NCI-H524 treated with DMSO at 0.1 percent for 48 hours (cell line): ENCODE results near the gene ZMIZ1.

Source experiments
- DNase-seq: peaks from one replicate; lab custom pipeline; 2025; lab: John Stamatoyannopoulos, UW

Gene ZMIZ1

DNA sequence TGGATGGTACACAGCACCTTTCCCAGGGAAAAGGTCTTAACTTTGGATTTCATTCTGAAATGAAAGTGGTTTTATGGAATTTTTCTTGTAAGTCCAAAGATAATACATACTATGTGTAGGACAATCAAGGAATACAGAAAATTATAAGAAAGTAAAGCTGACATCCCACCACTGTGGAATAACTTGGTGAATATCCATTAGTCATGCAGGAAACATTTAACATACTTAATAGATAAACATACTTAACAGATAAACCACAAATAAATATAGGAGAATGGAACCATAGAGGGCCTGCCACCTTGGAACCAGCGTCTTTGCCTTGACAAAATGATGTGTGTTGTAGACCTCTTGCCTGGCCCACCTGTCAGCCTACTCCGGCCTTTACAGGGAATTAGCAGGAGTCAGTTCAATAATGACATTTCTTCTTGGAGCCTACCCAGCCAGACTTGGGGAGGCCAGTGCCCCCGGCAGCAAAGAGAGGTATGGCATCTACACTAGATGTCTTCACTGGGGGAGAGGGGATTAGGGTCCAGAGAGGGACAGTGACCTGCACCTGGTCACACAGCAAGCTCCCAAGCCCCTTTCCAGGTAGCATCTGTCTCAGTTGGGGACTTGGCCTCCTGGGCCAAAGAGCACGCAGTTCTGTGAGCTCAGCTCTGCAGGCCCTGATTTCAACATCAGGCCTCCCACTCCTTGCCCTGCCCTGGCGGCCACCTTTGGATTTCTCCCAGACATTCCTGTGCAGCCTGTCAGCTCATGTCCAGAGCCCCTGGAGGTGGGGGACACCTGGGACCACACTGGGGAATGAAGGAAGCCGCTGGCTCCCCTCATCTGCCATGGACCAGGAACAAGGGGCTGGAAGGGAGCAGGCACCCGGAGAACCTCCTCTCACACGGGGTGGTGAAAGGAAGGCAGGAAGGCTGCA, 165.9 kb downstream of the ZMIZ1 start:
- DNase-seq = no peak

DNA sequence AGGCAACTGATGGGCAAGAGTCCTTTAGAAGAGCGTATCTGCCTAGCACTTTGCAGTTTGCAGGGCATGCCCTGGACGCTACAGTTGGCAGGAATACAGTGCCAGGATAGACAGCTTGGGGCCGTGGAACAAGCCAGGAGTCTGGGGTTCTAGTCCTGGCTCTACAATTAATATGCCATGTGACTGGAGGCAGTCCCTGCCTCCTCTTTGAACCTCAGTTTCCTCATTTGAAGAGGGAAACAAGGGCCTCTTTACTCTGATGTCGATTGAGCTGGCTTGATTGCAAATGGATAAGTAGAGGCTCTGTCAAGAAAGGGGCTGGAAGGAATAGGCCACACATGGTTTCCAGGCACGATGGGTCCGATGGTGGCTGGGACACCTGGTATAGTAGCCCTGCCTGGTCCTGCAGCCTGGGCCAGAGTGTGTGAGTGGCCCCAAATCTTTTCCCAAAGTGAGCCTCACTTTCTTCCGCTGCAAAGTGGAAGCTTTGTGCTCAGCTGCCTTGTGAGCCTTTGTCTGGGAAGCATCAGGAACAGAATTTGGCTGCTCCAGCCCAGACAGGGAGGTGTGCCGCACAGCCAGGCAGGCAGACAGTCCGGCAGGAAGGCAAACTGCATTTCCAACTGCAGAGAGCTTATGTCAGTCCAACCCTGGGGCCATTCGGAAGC, 167.1 kb downstream of the ZMIZ1 start:
- DNase-seq = no peak

DNA sequence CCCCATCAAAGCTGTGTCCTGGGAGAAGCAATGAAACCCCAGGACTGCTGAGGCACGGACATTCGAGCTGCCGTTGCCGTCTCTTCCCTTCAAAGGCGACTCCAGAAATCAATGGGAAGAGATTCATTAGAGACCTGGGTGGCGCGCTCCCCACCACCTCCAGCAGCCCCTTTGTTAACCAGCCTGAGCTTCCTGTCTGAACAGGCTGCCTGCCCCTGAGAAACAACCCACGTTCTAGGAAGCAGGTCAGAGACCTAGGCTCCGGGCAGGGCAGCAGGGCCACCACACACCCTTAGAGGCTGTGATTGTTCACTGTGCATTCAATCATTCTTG, 167.6 kb downstream of the ZMIZ1 start:
- no peak for DNase-seq

DNA sequence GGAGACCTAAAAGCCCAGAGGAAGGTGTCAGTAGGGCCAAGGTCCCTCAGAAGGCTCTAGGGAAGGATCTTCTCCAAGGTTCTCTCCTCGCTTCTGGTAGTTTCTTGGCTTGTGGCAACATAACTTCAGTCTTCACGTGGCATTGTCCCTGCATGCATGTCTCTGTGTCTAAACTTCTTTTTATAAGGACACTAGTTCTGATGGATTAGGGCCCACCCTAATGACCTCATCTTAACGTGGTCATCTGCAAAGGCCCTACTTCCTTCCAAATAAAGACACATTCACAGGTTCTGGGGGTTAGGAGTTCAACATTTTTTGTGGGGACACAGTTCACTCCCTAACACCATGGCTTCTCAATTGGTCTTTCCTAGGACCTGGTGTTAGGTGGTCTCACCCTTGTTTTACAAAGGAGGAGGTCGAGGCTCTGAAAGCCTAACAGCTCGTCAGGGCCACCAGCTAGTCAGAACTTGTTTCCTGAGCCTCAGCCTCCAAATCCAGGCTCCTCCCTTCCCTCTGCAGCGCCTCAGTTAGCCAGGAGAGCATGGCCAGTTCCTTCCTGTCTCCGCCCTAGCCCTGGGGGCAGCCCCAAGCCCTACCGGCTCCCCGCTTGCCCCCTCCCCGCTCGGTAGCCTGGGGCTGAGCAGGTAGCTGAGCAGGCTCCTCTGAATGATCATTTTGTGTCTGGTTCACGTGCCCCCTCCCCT, 168.8 kb downstream of the ZMIZ1 start:
- no peak for DNase-seq

DNA sequence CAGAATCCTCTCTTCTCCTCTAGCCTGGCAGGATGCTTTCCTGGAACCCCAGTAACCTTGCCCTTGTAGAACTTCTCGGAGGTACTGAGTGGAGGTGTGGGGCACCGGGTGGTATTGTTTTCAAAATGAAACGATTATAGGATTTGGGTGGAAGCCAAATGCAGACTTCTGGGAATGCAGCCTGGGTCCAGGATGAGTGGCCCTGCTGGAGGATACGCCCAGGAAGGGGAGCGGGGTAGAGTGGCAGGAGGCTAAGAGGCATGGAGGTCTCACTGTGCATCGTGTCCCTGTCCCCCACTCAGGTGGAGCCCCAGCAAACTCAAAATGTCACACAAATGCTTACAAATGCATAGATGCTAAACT, 169.4 kb downstream of the ZMIZ1 start:
- DNase-seq = no peak

DNA sequence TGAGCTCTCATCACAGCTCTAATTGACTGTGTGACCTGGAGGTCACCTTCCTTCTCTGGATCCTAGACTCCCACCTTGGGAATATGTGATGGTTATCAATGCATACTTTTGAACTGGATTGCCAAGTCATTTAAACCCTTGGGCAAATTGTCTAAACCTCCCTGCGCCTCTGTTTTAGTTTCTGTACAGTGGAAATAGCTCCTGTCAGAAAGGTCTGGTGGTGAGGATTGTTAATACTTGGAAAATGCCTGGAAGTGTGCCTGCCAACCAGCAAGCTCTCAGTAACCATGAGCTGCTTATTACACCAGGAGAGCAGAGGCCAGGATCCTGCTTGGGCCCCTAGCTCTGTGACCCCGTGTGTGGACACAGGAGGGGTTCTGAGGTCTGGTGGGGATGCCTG, 169.8 kb downstream of the ZMIZ1 start:
- DNase-seq = no peak

DNA sequence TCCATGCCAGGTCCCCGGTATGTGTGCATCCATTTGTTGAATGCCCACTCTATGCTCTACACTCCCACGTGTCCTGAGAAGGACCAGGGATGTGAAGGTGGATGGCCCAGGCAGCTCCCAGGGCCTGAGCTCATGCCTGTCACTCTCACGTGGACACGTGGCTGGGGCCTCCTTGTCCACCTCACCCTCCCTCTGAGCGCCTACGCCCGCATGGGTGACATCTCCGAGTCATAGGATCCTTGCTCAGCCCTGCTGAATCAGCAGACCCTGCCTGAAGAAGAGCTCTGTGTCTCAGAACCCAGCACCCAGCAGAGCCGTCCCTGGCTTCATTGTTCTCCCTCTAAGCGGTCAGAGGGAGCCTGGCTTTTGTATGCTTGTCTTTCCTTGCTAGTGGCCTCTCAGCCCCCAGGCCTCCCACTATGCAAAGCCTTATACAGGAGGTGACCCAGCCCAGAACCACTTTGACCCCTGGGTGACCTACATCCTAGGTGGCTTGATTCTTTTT, 170.6 kb downstream of the ZMIZ1 start:
- no peak for DNase-seq

DNA sequence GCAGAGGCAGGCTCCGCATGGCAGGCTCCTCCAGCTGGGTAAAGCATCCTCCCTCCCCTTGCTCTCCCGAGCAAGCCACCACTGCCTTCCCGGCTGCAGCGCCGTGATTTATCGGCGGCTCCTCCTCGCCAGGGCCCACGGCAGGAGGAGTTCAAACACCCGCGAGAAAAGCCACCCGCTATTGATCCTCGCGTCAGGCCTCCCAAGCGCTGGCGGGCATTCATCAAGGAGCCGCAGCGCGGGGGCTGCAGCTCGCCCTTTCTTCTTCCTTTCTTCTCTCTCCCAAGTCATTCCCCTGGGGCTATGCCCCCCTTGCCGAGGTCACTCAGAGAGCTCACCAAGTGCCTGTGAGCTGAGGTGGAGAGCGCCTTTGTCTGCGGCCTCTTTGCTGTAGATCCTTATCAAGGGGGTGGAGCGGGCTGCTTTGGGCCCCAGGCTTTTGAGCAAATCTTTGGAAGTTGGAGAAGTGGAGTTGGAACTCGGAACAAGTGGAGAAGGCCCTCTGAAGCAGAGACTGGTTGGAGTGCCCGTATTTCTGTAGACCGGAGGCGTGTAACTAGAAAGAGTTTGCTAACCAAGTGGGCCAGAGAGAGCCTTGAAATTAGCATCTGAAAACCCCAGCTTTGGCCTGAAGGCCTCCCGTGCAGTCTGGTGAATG, 171.3 kb downstream of the ZMIZ1 start:
- no peak for DNase-seq

DNA sequence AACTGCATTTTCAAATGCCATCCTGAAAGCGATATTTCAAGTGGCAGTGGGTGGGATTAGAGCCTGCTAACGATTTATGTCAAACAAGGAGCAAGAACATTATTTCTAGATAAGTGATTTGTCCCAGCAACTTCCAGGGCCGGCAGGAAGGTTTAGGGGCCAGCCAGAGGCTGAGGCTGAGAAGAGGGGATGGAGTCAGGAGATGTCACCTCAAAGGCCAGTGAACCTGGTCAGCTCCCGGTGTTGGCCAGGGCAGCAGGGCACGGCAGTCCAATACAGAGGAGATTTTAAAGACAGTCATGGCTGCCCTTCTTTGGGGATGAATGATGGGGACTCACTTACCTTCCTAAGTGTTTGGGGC, 172.8 kb downstream of the ZMIZ1 start:
- no peak for DNase-seq

DNA sequence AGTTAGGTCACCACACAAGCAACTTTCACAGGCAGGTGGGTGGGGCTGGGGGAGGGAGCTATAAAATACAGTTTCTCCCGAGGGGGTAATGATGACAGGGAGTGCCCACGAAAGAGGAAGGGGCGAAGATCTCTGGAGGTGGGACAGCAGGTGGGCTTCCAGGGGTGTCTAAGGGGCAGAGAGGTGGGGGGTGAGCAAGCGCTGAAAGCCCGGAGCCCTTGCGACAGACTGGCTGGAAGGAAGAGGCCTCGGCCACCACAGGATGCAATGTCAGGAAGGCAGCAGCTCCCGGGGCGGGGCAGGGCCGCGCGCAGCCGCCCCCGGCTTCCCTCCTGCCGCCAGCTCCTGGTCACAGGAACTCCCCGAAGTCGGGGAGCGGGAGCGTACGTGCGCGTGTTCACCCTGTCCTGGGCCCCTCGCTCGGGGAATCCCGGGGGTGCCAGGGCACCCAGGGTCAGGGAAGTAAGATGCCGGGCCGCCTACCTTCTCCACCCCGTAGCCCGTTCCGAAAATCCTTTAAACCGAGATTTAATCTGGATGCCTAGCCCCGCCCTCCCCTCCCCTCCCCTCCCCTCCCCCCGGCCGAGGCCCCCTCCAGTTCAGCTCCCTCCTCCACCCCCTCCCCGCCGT, 173.3 kb downstream of the ZMIZ1 start:
- DNase-seq = no peak

DNA sequence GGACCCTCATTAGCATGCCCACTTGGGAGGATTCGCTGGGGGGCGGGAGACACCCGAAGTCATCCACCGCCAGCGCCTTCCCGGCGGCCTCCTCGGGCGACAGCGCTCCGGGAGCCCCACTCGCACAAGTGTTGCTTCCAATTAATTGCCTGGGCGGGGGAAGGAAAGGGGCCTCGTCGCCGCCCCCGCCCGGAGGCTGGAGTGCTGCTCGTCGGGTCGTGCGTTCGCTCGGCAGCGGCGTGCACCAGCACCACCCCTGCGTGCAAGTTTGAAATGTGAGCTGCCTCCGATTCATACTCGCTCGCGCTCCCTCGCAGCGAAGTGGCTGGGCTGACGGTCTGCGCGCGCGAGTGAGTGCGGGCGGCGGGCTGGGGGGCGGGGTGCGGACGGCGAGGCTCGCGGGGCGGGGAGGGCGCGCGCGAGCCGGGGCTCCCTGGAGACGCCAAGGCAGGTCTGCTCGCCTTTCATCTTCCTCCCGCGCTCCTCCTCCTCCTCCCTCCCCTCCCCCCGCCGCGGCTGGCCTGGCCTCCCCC, 173.9 kb downstream of the ZMIZ1 start:
- no peak for DNase-seq

DNA sequence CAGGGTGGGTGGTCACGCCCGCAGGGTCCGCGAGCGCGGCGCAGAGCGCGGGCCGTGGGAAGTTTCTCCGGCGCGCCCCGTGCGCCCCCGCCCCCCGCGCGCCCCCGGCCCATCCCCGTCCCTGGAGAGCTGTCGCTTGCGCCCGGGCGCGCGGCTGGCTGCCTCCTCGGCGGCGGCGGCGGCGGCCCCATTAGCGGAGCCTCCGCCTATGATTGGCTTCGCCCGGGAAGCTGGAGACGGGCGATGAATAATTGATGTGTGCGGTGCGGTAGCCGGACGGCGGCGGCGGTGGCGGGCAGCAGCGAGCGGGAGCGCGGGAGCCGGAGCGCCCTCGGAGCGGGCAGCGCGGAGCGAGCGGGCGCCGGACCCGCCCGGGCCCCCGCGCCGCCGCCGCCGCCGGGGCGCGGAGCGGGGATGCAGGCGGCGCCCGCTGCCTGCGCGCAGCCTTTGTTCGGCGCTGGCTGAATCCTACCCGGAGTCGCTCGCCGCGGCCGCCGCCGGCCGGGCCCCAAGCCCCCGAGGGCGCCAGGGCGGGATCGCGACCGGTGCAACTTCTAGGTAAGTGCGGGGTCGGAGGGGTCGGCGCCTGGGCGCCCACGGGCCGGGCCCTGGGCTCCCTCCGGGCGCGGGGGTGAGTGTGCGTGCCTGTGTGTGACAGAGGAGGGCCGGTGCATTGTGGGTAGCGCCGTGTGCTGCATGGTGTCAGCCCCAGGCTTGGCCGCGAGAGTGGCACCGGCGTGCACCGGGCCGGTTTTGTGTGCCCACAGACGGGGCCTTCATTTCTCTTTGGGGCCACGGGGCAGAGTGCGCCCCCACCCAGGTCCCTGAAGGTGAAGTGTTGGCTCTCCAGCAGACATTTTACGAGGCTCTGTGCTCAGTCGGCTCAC, 174.7 kb downstream of the ZMIZ1 start:
- no peak for DNase-seq

DNA sequence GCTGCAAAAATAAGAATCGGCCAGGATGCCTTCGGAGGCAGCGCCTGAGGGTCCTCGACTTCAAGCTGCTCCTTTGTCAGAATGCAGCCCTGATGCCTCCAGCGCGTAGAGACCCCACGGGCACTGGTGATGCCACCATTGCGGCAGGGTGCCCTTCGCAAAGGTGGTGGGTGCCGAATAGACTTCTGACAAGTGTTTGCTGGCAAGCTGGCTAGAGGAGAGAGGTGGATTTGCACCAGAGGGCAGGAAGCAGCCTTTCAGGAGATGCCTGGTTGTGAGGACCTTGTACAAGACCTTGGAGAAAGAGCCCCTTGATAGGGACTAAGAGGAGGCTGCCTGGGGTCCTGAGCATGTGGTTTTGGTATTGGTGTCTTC, 175.3 kb downstream of the ZMIZ1 start:
- no peak for DNase-seq

DNA sequence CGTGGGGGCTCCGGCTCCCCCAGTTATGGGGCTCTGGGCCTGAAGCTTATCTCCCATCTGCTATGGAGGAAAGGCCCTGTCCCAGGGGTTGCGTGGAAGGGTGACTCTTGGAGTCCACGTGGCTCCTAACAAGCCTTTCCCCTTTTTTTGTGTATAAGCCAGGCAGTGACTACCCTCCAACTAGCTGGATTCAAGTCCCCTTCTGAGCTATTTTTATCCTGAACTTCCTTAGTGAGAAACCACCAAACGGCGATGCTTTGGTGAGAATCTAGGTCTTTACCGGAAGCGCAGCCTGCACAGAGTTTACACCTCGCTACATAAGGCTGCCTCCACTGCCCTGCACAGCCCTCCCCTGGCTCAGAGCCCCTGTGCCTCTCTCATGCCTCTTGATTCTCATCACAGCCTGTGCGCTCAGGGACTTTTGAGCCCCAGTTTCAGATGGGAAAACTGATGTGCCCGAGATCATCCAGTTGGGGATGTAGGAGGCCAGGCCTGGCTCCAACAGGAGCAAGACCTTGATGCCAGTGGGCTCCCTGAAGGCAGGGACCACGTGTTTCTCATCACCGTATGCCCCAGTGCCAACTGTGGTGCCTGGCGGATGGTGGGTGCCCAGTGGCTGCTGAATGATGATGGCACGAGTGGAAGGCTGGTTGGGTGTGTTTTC, 176.2 kb downstream of the ZMIZ1 start:
- DNase-seq = no peak

DNA sequence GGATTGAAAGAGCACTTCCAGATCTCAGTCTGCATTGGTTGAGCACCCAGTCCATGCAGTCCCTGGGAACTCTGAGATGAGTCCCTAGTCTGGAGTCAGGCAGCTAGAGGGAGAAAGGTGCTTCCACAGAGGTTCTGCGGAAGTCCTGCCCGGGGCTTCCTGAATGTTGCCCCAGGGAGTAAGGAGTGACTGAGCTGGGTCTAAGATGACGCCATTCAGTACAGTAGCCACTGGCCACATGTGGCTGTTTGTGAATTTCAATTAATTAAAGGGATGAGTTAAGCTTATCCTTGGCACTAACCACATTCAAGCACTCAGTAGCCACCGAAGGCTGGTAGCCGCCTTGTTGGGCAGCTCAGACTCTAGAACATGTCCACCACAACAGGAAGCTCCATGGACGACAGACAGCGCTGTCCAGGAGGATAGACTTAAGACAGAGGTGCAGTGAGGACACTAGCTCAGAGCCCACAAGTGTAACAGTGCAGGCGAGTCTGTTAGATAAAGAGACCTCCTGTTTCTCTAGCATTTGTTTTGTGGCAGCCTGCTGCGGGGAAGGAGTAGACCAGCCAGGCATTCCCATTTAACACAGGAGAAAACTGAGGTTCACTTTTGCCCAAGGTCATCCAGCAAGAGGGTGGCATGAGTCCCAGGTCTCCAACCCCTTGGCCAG, 176.9 kb downstream of the ZMIZ1 start:
- no peak for DNase-seq

DNA sequence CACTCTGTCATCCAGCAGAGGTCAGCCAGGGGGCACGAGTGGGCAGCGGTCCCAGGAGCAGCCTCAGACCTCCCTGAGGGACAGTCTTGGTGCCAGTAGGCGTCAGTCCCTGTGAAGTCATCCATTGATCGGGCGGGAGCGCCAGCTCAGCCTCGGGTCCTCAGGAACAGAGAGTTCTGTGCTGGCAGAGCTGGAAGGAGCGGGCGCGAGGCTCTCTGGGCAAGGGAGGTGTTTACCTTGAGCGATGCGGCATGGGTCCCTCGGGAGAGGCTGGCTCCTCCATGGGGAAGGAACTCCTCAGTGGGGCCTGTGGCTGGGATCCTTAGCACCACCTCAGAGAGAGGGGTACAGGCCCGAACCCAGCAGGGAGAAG, 177.4 kb downstream of the ZMIZ1 start:
- no peak for DNase-seq

DNA sequence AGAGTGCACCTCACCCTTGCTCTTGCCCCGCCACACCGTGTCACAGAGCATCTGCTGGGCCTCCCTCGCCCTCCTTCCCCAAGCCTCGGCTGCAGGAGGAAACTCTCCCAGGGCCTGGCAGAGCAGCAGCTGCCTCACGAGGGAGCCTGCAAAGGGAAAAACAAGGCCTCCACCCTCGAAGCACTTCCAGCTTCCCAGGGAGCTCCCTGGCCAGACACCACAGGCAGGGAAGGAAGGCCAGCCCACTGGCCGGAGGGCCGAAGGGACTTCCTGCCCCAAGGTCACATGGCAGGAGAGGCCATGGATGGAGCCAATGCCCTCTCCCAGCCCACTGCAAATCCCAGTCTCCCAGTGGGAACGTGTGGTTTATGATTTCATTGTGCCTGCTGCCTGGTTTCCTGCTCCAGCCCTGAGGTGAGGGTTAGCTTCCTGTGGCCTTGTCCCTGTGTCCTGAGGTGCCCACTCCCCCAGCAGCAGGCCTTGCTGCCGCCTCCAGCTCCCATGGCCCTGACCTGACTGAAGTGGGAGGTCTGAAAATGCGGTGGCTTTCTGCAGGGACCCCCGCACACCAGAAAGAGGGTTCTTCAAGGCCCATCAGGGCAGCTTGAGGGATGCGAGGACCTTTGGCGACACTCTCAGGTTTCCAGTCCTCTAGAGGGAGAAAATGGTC, 178.0 kb downstream of the ZMIZ1 start:
- DNase-seq = no peak

DNA sequence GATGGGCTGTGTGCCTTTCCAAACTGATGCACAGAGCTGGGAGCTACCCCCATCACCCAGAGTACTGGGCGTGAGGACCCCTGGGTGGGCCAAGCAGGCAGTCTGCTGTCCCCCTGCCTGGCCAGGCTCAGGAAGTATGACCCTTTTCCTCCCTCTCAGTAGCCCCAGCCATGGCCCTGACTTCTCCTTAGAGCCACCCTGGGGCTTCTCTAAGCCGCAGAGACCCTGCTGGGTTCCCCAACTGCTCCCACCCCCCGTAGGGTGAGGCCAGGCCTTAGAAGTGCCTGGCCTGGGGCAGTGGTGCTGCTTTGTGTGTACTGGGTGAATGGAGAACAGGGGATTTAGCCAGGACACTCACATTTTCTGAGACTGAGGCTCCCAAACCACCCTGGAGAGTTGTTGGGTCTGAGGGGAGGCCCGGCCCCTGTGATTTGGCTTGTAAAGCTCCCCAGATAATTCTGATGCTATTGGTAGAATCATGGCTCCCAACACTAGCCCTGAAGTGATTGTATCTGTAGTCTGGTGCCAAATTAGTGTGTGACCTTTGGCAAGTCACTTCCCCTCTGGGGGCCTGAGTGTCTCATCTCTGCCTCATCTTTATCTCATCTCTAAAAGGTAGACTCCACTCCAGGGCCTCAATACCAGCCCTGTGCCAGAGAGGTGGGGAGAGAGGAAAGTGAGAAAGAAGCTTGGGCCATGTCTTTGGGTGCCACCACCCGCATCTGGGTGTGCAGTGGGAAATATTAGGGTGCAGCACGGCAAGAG, 178.8 kb downstream of the ZMIZ1 start:
- no peak for DNase-seq
